CD14-positive monocyte (primary cell): ENCODE data around the gene DAPK2. TPM values are rescaled to one million over a fixed set of nuclear protein-coding genes. Genes with fewer than 3 reads are reported as not detected.

ENCODE experiments used
- DNase-seq, 3 donors: peaks; one replicate each; pipeline ENCODE4 v3.0.0-alpha.2; 2011 to 2022
- H2AFZ ChIP-seq: 2 replicates; pipeline ENCODE4 v1.6.0; 2012; ENCODE audit warnings: mild to moderate bottlenecking, low read depth, low read length, inconsistent platforms; ENCODE audit not compliant: insufficient read depth, poor library complexity, severe bottlenecking
- H3K27ac ChIP-seq, 2 donors: 1 replicate in 1 of 2; 2 replicates in 1 of 2; pipeline ENCODE4 v1.5.1; 2012 to 2013; ENCODE audit warnings: low read length in 2 of 2, control low read depth in 1 of 2, inconsistent platforms in 1 of 2, low read depth in 1 of 2, mild to moderate bottlenecking in 1 of 2
- H3K27me3 ChIP-seq, 2 donors: one replicate each; pipeline versions ENCODE4 v1.6.0 to v1.6.1; 2011 to 2013; ENCODE audit warnings: low read length in 2 of 2; ENCODE audit not compliant: control insufficient read depth in 2 of 2, insufficient read depth in 2 of 2
- H3K36me3 ChIP-seq, 2 donors: replicated peaks in 1 of 2; 1 replicate in 1 of 2; 2 replicates in 1 of 2; pipeline versions ENCODE4 v1.5.1 to v1.6.1; 2012 to 2013; ENCODE audit warnings: low read length in 2 of 2, control low read depth in 1 of 2, inconsistent platforms in 1 of 2, mild to moderate bottlenecking in 1 of 2; ENCODE audit not compliant: insufficient read depth in 2 of 2, control insufficient read depth in 1 of 2
- H3K4me1 ChIP-seq, 2 donors: 1 replicate in 1 of 2; 2 replicates in 1 of 2; pipeline versions ENCODE4 v1.5.1 to v1.6.1; 2012 to 2013; ENCODE audit warnings: low read length in 2 of 2, control low read depth in 1 of 2, inconsistent platforms in 1 of 2, mild to moderate bottlenecking in 1 of 2, moderate library complexity in 1 of 2; ENCODE audit not compliant: insufficient read depth in 2 of 2, control insufficient read depth in 1 of 2
- H3K4me2 ChIP-seq: replicated peaks from 2 replicates; pipeline ENCODE3; 2012; ENCODE audit warnings: low read length, moderate library complexity, mild to moderate bottlenecking; ENCODE audit not compliant: poor library complexity, severe bottlenecking; ENCODE audit errors: extremely low read depth
- H3K4me3 ChIP-seq, 3 experiments: fragments of 200-600 bp in 1 of 3; sonication (generic) in 1 of 3; replicated peaks in 1 of 3; 1 replicate in 2 of 3; 2 replicates in 1 of 3; pipeline ENCODE4 v1.5.1; 2011 to 2013; ENCODE audit warnings: low read length in 3 of 3, mild to moderate bottlenecking in 3 of 3, control low read depth in 2 of 3, low read depth in 2 of 3, inconsistent platforms in 1 of 3, moderate library complexity in 1 of 3
- H3K79me2 ChIP-seq: 2 replicates; pipeline ENCODE4 v1.6.0; 2012; ENCODE audit warnings: mild to moderate bottlenecking, control low read depth, inconsistent platforms, low read length, moderate library complexity; ENCODE audit not compliant: insufficient read depth
- H3K9ac ChIP-seq: 2 replicates; pipeline ENCODE4 v1.6.0; 2017; ENCODE audit warnings: low read length, mild to moderate bottlenecking; ENCODE audit not compliant: insufficient read depth, poor library complexity, severe bottlenecking
- H3K9me3 ChIP-seq, 2 donors: replicated peaks in 1 of 2; 1 replicate in 1 of 2; 2 replicates in 1 of 2; pipeline versions ENCODE4 v1.5.1 to v1.6.1; 2012 to 2013; ENCODE audit warnings: low read length in 2 of 2, control low read depth in 1 of 2; ENCODE audit not compliant: control insufficient read depth in 1 of 2, insufficient read depth in 1 of 2
- H4K20me1 ChIP-seq: 2 replicates; pipeline ENCODE4 v1.6.0; 2012; ENCODE audit warnings: mild to moderate bottlenecking, low read length, control low read depth, moderate library complexity; ENCODE audit not compliant: insufficient read depth
- H3K27ac Mint-ChIP-seq, 7 donors: one replicate each; pipeline ENCODE4 v1.8.0; 2020; ENCODE audit warnings: mild to moderate bottlenecking in 7 of 7, mixed read lengths in 7 of 7, moderate library complexity in 6 of 7, inconsistent platforms in 2 of 7
- H3K27me3 Mint-ChIP-seq, 3 donors: one replicate each; pipeline ENCODE4 v1.8.0; 2021 to 2022; ENCODE audit warnings: low read depth in 3 of 3, mild to moderate bottlenecking in 3 of 3, mixed read lengths in 3 of 3, moderate library complexity in 3 of 3, inconsistent platforms in 1 of 3
- H3K36me3 Mint-ChIP-seq, 2 donors: one replicate each; pipeline ENCODE4 v1.8.0; 2020; ENCODE audit warnings: mixed read lengths in 2 of 2, inconsistent platforms in 1 of 2, mild to moderate bottlenecking in 1 of 2
- H3K4me1 Mint-ChIP-seq: one replicate; pipeline ENCODE4 v1.8.0; 2020; ENCODE audit warnings: mild to moderate bottlenecking, mixed read lengths
- H3K4me3 Mint-ChIP-seq, 2 donors: one replicate each; pipeline ENCODE4 v1.8.0; 2020; ENCODE audit warnings: mild to moderate bottlenecking in 2 of 2, mixed read lengths in 2 of 2, moderate library complexity in 1 of 2
- H3K9me3 Mint-ChIP-seq, 7 donors: one replicate each; pipeline ENCODE4 v1.8.0; 2020 to 2022; ENCODE audit warnings: mixed read lengths in 7 of 7, mild to moderate bottlenecking in 6 of 7, moderate library complexity in 6 of 7, inconsistent platforms in 2 of 7
- CTCF ChIP-seq: fragments of 200-600 bp; IDR thresholded peaks from one replicate; pipeline ENCODE4 v1.8.0; 2022; ENCODE audit warnings: antibody characterized with exemption, mild to moderate bottlenecking
- WGBS: methylation state at CpG from one replicate; pipeline ENCODE4 v1.1.5; 2013; ENCODE audit warnings: missing lambda C conversion rate; ENCODE audit not compliant: insufficient coverage; 5-methylcytosine and 5-hydroxymethylcytosine counted together
- intact Hi-C, 2 donors: fragments of 100-400 bp; cut with micrococcal nuclease; formaldehyde crosslinking; loops; one replicate each; pipeline versions ENCODE4 v1.15.0 to v1.15.1; 2023
- polyA plus RNA-seq, 3 donors: library from polyadenylated mRNA; depleted of rRNA in 1 of 3; unstranded in 2 of 3; stranded (reverse) in 1 of 3; fragments of 300-500 nt in 2 of 3; fragments of >200 nt in 1 of 3; fragmentation: Illumina TruSeq in 2 of 3; gene quantifications; 1 replicate in 2 of 3; 2 replicates in 1 of 3; pipeline ENCODE4 v1.2.3, GENCODE V29; 2012 to 2021

The DAPK2 gene
- polyA plus RNA-seq, 3 donors, result 0.59 to 4.1 (median 2.1) TPM

GRCh38 chr15:63870043-63870394 is 176.3 kb downstream of the DAPK2 start:
- Histone ChIP-seq H2AFZ (no peak overlapping the region), H3K4me2 (no peak overlapping the region), H3K27ac (no peak overlapping the region), H3K4me1 (no peaks in the 10 kb centered on the region), H3K4me3 (no peak overlapping the region), H3K79me2 (no peaks in the 10 kb centered on the region), H3K36me3 (no peaks in the 10 kb centered on the region), H3K27me3 (no peaks in the 10 kb centered on the region), H3K9ac (no peak overlapping the region), H4K20me1 (no peaks in the 10 kb centered on the region), H3K9me3 (peaks cover 0 to 6% of the 10 kb centered on the region in 2 donors)
- WGBS, result no CpG with 5 or more reads among the region's 2 CpGs
- TF ChIP-seq CTCF, result no peak
- peaks cover 11% of the 10 kb centered on the region for H3K4me1 Mint-ChIP-seq
- H3K4me3 Mint-ChIP-seq, result no peak overlapping the region
- intact Hi-C loops, result no loop called here
- H3K27ac Mint-ChIP-seq, result peak overlapping the region in 4 of 7 donors; percentile 2 to 73 (median 14)
- H3K27me3 Mint-ChIP-seq, result peaks cover 0 to under 1% (median 0%) of the 10 kb centered on the region in 3 donors
- no peaks in the 10 kb centered on the region for H3K36me3 Mint-ChIP-seq
- peak; percentile 26 to 79 (median 29) for DNase-seq
- H3K9me3 Mint-ChIP-seq, result peaks cover 0 to 8% (median 0%) of the 10 kb centered on the region in 7 donors

GRCh38 chr15:63869371-63870042 is 176.8 kb downstream of the DAPK2 start:
- no peak overlapping the region for H2AFZ ChIP-seq
- no peak for TF ChIP-seq CTCF
- H3K4me3 Mint-ChIP-seq, result no peak overlapping the region
- H3K27ac Mint-ChIP-seq, result peak overlapping the region in 5 of 7 donors; percentile 2 to 73 (median 23)
- H3K79me2 ChIP-seq, result no peaks in the 10 kb centered on the region
- peaks cover 0 to 8% (median 0%) of the 10 kb centered on the region in 7 donors for H3K9me3 Mint-ChIP-seq
- no peaks in the 10 kb centered on the region for H4K20me1 ChIP-seq
- no peaks in the 10 kb centered on the region for H3K36me3 ChIP-seq
- DNase-seq, result no peak
- no peaks in the 10 kb centered on the region for H3K27me3 Mint-ChIP-seq
- peaks cover 0 to 6% of the 10 kb centered on the region in 2 donors for H3K9me3 ChIP-seq
- peaks cover 11% of the 10 kb centered on the region for H3K4me1 Mint-ChIP-seq
- H3K4me2 ChIP-seq, result no peak overlapping the region
- H3K27me3 ChIP-seq, result no peaks in the 10 kb centered on the region
- H3K9ac ChIP-seq, result no peak overlapping the region
- no CpG with 5 or more reads among the region's 2 CpGs for WGBS
- no peak overlapping the region for H3K27ac ChIP-seq
- intact Hi-C loops, result no loop called here
- no peak overlapping the region for H3K4me3 ChIP-seq
- no peaks in the 10 kb centered on the region for H3K4me1 ChIP-seq
- H3K36me3 Mint-ChIP-seq, result no peaks in the 10 kb centered on the region
